Adrenal gland (tissue), 12 donors: Measurements from ENCODE around the gene NACAD. TPM values are rescaled to one million over a fixed set of nuclear protein-coding genes. Genes with fewer than 3 reads are reported as not detected.

ENCODE experiments used
- DNase-seq, 7 donors: peaks; one replicate each; pipeline ENCODE4 v3.0.0-alpha.2; 2019 to 2020
- H3K27ac ChIP-seq, 5 donors: fragments of 200-600 bp; sonication (generic) in 4 of 5; 1 replicate in 3 of 5; 2 replicates in 2 of 5; pipeline versions ENCODE4 v1.5.1 to v1.8.0; 2016 to 2020; ENCODE audit warnings: mild to moderate bottlenecking in 1 of 5
- H3K27me3 ChIP-seq: fragments of 200-600 bp; 2 replicates; pipeline ENCODE4 v1.8.0; 2021
- H3K36me3 ChIP-seq, 2 donors: fragments of 200-600 bp; replicated peaks in 1 of 2; 1 replicate in 1 of 2; 2 replicates in 1 of 2; pipeline versions ENCODE4 v1.5.1 to v1.8.0; 2018 to 2022
- H3K4me1 ChIP-seq, 2 donors: fragments of 200-600 bp; replicated peaks in 1 of 2; 1 replicate in 1 of 2; 2 replicates in 1 of 2; pipeline versions ENCODE4 v1.5.1 to v1.8.0; 2018 to 2021
- H3K4me3 ChIP-seq, 4 donors: fragments of 200-600 bp; sonication (generic) in 3 of 4; one replicate each; pipeline ENCODE4 v1.5.1; 2016 to 2018
- H3K9me3 ChIP-seq, 3 donors: fragments of 200-600 bp; sonication (generic) in 1 of 3; replicated peaks in 1 of 3; 1 replicate in 2 of 3; 2 replicates in 1 of 3; pipeline versions ENCODE4 v1.5.1 to v1.8.0; 2016 to 2021
- CTCF ChIP-seq, 6 experiments: fragments of 450-650 bp in 4 of 6; fragments of 200-600 bp in 2 of 6; sonication (generic) in 1 of 6; IDR thresholded peaks; 1 replicate in 5 of 6; 2 replicates in 1 of 6; pipeline versions ENCODE4 v1.5.1 to v1.8.0; 2016 to 2021; ENCODE audit warnings: antibody characterized with exemption in 6 of 6, mild to moderate bottlenecking in 2 of 6, moderate library complexity in 1 of 6
- POLR2A ChIP-seq, 2 donors: fragments of 450-650 bp; IDR thresholded peaks; one replicate each; pipeline ENCODE4 v1.6.1; 2017; ENCODE audit warnings: antibody characterized with exemption in 2 of 2, mild to moderate bottlenecking in 2 of 2, moderate library complexity in 1 of 2
- WGBS, 4 donors: extraction: QIAGEN DNeasy Blood & Tissue Kit in 2 of 4; methylation state at CpG; one replicate each; pipeline versions ENCODE4 v1.1.5 to v1.1.7; 2013 to 2017; 5-methylcytosine and 5-hydroxymethylcytosine counted together
- intact Hi-C, 2 donors: fragments of 100-400 bp; cut with DNase I; formaldehyde crosslinking; loops; one replicate each; pipeline versions ENCODE4 v1.14.1 to v1.15.0; 2022 to 2023
- polyA plus RNA-seq, 3 donors: library from polyadenylated mRNA; stranded (reverse); fragments of 200-250 nt in 2 of 3; fragments of 350-450 nt in 1 of 3; fragmentation: Illumina TruSeq in 1 of 3; extraction: RNeasy Lipid Tissue Mini Kit (QIAGEN cat#74804) in 1 of 3; gene quantifications; one replicate each; pipeline ENCODE4 v1.2.3, GENCODE V29; 2013 to 2014
- total RNA-seq, 9 donors: library from RNA; depleted of rRNA in 4 of 9; stranded (reverse); fragments of >200 nt in 4 of 9; fragments of 120-200 nt in 1 of 9; fragmentation: NEBNext Ultra II Directional in 1 of 9; extraction: Animal tissue kit (Norgen Biotek cat#: 25700) in 1 of 9; gene quantifications; one replicate each; pipeline versions ENCODE4 v1.1.0 to v1.2.4, GENCODE V29; 2013 to 2023
- donor health status: healthy with polysubstance abuse.
- donor health status: Bipolar disorder and iron deficiency.
- donor health status: DM: yes; HTN: yes; CAD: no.
- donor health status: DM: no; HTN: no; CAD: no.
- donor health status: DM: no; HTN: no; CAD: no.
- donor health status: DM: yes; HTN: yes; CAD: no.

NACAD gene
- total and polyA plus RNA-seq, 12 donors: 0.93 to 12.1 (median 2.4) TPM

- H3K4me1 ChIP-seq: peaks cover 15 to 27% of the 10 kb centered on the region in 2 donors
- TF ChIP-seq CTCF (IDR thresholded peaks at IDR 0.05) (no peak), POLR2A (IDR thresholded peaks at IDR 0.05) (no peak)
- no peaks in the 10 kb centered on the region for H3K27me3 ChIP-seq
- H3K36me3 ChIP-seq: peaks cover 0 to 15% of the 10 kb centered on the region in 2 donors
- H3K4me3 ChIP-seq: no peak overlapping the region
- DNase-seq: peak in 1 of 7 donors; percentile 10
- intact Hi-C loops: no loop called here
- no peaks in the 10 kb centered on the region for H3K9me3 ChIP-seq
- 63 to 87% (median 73%) methylated on average over 1 of the region's 1 CpG for WGBS, 4 donors
- H3K27ac ChIP-seq: peak overlapping the region in 2 of 5 donors; percentile 97 to 99
Observed at GRCh38 chr7:45112648-45113047, 23.9 kb upstream of the NACAD start.

- H3K4me1 ChIP-seq: peaks cover 15 to 27% of the 10 kb centered on the region in 2 donors
- 0 to 1% (median 0%) methylated on average over 37 to 64 of the region's 64 CpGs for WGBS, 4 donors
- TF ChIP-seq POLR2A (IDR thresholded peaks at IDR 0.05) (peak; percentile 90), CTCF (IDR thresholded peaks at IDR 0.05) (peak in 5 of 6 experiments; percentile 24 to 56 (median 38))
Observed at GRCh38 chr7:45111298-45112223, 22.8 kb upstream of the NACAD start, which contains the start of gene TBRG4. Gene TBRG4, minus strand, starts transcription at chr7:45111697. Its CDS starts 2,460 bp downstream, at chr7:45109237.

GRCh38 chr7:45108863-45109262, 20.1 kb upstream of the NACAD start:
- H3K9me3 ChIP-seq: no peaks in the 10 kb centered on the region
- DNase-seq: peak in 1 of 7 donors; percentile 10

More at GRCh38 chr7:45111298-45112223, 22.8 kb upstream of the NACAD start, which contains the start of gene TBRG4:
- Histone ChIP-seq H3K36me3 (peaks cover 0 to 25% of the 10 kb centered on the region in 2 donors), H3K4me3 (peak within 1 kb of the TSS; percentile 19 to 81 (median 52)), H3K27ac (peak within 1 kb of the TSS; percentile 94 to 99 (median 97)), H3K27me3 (no peaks in the 10 kb centered on the region), H3K9me3 (no peaks in the 10 kb centered on the region)
- peak; percentile 94 to 97 (median 95) for DNase-seq
- intact Hi-C loops: no loop called here

More at GRCh38 chr7:45108863-45109262, 20.1 kb upstream of the NACAD start:
- Histone ChIP-seq H3K4me3 (no peak overlapping the region), H3K36me3 (peaks cover 0 to 52% of the 10 kb centered on the region in 2 donors), H3K27ac (no peak overlapping the region), H3K27me3 (no peaks in the 10 kb centered on the region), H3K4me1 (peaks cover 15 to 27% of the 10 kb centered on the region in 2 donors)
- 74 to 89% (median 81%) methylated on average over 8 of the region's 8 CpGs for WGBS, 4 donors
- intact Hi-C loops: no loop called here
- TF ChIP-seq POLR2A (IDR thresholded peaks at IDR 0.05) (no peak), CTCF (IDR thresholded peaks at IDR 0.05) (no peak)
